GM18873 (cell line): ENCODE results near the gene CARD9.

Source experiments
- ATAC-seq: cut with Tn5 transposase; IDR thresholded peaks from one replicate; pipeline ENCODE4 v1.9.1; 2021; ENCODE audit warnings: mild to moderate bottlenecking, moderate library complexity, moderate number of reproducible peaks; ENCODE audit not compliant: unreplicated experiment, low FRiP score

CARD9 gene

DNA sequence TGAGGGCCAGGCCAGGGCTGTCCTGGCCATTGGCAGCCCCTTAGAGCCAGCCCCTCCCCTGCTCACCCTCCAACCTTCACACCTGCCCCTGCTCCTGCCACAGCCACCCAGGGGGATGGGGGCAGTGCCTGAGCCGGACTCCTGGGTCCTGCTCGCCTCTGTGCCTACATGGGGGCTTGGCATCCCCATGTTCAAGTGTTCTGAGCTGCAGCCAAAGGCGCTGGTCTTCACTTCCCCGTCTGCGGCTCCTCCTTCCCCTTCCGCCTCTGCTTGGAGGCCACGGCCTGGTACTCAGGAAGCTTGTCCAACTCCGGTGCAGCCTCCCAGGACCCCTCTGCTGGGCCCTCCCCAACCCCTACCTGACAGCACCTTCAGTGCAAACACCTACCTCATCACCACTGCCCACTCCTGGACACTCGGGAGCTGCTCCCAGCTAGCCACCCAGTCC lies 7.7 kb downstream of the CARD9 start:
- no peak for ATAC-seq

DNA sequence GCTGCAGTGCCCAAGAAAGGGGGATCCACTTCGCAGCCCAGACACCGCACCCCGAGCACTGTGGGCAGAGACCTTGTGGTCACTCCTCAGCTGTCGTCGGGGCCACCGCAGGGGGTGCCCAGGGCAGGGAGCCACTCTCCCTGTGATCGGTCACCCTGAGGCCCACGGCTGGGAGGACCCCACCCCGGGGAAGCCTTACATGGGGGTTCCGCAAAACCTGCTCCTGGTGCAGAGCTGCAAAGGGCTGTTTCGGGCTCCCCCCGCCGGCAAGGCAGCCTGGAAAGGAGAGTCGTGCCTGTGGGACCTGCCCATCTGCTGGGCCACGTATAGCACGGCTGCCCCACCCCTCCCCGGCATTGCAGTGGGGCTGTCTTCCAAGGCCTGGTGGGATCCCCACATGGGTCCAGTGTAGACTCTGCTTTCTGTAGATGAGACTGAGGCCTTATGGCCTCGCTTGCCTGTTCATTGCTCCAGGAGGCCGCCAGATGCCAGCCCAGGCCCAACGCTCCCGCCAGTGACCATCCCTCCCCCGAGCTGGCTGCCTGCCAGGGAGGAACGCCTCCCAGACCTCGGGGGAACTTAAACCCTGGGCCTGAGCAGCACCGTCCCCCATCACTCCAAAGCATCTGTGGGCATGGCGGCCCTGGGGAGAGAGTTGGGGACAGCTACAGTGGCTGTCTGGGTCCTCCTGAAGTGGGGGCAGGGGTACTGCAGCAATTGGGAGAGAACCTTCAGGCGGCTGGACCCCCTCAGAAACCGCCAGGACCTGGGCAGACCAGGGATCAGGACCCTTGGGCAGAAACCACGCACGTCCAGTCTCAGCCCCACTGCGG lies 8.3 kb downstream of the CARD9 start:
- no peak for ATAC-seq

DNA sequence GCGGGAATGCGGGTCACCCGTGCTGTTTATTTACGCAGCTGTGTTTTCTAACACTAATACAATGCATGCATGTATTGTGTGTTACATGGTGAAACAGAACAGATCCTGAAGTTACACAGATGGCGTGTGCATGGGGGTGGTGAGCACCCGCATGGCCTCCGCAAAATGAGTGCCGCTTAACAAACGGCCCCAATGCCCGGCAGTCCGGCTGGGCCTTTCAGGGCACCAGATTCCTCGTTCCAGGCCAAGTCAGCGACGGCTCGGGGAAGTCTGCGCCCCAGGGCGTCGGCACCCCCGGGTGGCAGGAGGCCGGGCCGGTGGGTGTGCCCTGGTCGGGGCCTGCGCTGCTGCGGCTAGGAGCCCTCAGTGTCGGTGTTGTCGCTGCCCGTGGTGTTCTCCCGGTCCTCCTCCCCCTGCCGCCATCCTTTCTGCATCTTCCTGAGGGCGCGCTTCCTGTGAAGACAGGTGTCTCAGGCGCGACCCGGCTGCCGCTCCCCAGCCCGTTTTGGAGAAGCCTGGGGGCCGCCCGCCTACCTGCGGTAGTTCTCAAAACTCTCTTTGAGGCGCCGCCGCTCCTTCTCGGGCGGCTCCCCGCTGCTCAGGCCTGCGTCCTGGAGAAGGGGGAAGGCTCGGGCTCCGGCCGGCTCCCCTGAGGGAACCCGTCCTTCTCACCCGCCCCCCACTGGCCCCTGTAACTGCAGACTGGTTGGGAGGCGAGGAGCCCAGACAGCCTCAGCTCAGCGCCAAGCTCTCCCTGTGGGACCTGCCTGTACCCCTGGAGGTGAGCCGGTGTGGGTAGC lies 9.3 kb downstream of the CARD9 start:
- peak; percentile 3 for ATAC-seq

DNA sequence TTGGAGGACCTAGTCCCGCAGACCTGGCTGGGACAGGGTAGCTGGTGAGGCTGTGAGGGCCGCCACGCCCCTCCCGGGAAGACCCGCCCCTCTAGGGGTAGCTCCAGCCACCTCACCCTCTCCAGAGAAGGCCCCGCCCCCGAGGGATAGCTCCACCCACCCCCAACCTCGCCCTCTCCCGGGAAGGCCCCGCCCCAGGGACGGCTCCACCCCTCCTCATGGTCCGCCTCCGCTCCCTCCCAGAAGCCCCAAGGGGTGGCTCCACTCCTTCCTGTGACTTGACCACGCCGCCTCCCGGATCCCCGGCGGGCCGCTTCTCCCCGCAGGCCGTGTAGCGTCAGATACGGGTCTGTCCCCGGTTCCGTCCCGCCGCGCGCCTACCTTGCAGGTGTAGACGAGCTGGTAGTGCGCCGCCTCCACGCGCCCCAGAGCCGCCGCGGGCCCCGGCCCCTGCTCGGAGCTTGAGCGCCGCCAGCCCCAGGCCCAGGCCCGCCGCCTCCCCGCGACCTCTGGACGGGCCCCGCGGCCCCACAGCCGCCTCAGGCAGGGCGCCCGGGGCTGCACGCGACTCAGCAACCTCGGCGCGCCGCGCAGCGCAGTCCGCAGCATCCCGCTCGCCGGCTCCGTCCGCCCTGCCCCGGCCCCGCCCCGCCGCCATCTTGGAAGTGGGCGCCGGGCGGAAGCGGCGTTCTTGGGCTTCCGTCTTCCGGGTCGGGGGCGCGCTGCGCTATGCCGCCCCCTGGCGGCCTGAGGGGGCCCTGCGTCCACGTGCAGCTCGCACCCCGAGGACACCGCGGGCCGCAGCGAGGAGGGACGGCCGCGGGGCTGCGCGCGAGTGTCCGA lies 10.1 kb downstream of the CARD9 start, which contains the start of gene DNLZ:
TSS of gene DNLZ (minus strand) at position 639 of the 843 bp plus-strand sequence. CDS start at position 609, 30 bp downstream.
- peak; percentile 47 for ATAC-seq

DNA sequence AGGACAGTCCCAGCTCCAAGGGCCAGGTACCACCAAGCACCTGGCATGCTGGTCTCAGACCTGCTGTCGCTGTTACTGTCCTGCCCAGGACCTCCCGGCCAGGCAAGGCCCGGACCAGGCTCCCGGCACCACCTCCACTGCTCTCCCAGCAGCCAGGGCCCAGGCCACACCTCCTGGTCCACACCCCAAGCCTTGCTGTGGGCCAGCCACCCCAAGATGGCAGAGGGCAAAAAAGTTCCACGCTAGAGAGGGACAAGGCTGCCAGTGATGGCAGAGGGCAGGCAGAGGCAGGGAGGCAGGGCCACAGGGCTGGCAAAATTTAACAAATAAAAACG lies 11.1 kb downstream of the CARD9 start:
- ATAC-seq, result no peak

DNA sequence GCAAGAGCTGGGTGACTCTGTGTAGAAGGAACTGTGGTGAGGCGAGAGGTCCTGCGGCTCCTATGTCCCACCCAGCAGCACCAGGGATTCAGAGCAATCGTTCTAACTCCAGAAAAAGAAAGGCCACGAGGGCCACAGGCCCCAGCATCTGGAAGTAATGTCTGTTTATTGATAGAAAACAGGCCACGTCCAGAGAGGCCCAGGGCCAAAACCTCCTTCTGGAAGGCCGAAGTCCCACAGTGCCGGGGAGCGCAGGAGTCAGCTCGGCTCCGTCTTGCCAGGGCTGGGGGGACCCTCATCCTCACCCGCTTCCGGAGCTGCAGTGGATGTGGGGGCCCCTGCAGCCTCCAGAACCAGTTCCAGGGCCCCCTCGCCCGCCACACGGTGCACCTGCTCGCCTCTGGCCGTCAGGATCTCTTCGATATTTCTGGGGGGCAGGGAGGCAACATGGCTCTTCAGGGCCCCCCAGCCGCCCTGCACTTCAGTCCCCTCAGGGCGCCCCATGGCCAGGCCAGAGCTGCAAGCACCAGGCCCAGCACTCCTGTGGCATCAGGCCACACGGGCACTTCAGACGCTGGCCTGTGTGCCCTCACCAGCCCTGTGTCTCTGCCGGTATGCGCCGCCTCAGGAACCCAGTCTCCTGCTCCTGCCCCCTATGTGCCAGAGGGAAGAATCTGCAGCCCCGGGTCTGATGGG lies 11.6 kb downstream of the CARD9 start:
- ATAC-seq, result no peak

DNA sequence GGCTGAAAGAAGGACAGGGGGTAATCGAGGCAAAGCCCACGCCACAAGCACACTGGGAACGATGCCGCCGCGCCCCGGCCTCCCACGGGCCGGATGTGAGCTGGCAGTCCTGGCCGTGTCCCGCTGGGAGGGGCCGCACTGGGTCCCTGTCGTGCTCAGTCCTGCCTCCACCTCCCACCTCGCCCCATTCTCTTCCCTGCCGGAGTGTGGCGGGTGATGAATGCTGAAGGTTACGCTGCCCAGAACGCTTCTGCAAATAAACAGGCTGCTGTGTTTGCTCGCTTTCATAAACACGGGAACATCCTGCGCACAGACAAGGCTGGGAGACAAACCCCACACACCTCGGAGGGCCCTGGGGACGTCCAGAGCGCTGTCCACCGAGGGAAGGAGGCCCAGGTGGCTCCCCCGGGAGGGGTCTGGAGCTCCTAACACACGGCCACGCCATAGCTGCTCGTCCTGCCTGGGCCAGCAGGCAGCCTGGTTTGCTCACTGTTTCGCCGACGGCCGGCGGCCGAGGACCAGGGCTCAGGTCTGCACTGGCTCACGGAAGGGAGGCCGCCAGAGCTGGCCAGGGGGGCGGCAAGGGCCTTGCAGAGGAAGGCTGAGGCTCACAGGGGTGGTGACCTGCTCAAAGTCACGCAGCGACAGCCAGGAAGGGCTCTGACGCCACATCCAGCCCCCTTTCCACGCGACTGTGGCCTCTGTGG lies 12.3 kb downstream of the CARD9 start:
- ATAC-seq, result no peak

DNA sequence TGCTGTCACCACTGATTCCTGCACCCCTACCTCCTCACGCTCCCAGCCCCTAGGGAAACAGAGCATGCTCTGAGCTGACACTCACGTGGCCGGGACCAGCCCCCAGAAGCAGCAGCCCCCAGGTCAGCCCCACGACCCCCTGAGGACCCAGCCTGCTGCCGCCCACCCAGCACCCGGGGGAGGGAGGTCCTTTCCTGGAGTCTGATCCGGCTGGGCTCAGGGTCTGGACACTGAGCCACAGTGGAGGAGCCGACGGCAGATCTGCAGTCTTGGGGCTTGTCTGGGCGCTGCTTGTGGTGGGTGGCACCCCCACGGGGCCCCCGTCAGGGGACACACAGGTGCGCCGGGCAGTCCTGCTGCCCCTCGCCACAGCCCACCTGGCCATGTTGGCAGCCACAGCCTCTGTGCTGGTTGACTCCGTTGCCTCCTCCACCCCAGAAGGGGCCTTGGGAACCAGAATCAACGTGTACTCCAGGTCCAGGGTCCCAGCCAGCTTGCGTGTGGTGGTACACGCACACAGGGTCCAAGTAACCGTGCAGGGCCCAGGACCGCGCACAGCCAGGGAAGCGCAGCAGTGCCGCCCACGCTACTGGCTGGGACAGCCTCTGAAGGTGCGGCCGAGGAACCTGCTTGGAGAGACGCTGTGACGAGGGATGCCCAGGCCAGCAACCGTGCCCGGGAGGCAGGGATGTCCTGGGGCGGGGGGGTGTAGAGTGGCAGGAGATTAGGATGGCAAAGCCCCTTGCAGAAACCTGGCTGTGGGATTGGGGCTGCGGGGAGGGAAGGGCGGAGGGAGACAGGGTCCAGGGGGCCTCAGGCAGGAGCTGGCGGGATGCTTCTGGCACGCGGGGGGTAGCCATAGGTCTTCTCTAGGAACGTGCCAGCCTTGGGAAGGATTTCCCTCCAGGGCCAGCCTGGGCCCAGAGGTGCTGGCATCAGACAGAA lies 13.4 kb downstream of the CARD9 start:
- ATAC-seq, result no peak

DNA sequence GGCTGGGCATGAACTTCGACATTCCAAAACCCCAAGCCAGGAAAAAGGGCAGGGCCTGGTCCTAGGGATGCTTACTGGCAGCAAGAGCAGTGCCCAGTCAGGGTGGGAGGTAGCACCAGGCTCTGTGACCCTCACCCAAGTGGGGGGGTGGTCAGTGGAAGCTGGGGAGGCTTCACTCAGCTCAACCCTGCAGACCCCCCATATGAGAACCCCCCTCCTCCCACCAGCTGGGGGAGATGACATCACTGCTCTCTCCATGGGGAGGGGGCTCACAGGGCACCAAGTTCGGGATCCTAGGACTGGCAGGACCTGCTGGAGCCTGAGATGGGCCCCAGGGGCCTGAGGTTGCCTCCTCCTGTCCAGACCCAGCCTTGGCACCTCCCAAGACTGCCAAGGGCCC lies 14.6 kb downstream of the CARD9 start:
- no peak for ATAC-seq

DNA sequence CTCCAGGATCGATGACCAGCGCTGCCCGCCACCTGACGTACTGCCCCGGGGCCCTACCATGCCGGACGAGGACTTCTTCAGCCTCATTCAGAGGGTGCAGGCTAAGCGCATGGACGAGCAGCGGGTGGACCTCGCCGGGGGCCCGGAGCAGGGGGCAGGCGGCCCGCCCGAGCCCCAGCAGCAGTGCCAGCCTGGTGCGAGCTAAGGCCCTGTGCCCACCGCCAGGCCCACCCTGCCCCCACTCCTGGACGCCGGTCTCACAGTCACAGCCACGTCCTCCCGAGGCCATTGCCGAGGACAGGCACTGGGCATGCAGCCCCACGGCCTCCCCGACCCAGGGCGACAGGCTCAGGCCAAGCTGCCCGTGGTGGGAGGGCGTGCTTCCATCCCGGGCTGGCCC lies 15.5 kb downstream of the CARD9 start:
- ATAC-seq, result no peak

DNA sequence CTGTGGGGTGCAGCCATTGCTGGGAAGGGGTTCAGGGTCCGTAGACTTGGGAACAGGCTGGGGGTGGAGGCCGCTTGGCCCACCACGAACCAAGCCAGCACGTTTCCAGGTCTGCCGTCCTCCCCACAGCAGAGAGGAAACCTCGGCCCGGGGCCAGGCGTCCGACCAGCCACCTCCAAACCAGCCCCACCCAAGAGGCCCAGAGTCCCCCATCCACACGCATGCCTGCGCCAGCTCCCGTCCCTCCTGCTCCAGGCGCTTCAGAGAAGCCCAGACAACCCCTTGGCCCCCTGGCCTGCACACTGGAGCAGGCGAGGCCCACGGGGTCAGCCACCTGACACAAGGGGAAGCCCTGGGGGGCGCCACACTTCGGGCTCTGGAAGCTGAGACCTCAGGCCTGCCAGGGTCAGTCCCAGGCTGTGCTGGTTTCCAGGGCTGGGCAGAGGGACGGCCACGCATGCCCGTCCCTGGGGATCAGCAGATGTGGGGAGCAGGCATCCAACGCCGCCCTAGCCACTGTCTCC lies 16.2 kb downstream of the CARD9 start:
- ATAC-seq, result no peak

DNA sequence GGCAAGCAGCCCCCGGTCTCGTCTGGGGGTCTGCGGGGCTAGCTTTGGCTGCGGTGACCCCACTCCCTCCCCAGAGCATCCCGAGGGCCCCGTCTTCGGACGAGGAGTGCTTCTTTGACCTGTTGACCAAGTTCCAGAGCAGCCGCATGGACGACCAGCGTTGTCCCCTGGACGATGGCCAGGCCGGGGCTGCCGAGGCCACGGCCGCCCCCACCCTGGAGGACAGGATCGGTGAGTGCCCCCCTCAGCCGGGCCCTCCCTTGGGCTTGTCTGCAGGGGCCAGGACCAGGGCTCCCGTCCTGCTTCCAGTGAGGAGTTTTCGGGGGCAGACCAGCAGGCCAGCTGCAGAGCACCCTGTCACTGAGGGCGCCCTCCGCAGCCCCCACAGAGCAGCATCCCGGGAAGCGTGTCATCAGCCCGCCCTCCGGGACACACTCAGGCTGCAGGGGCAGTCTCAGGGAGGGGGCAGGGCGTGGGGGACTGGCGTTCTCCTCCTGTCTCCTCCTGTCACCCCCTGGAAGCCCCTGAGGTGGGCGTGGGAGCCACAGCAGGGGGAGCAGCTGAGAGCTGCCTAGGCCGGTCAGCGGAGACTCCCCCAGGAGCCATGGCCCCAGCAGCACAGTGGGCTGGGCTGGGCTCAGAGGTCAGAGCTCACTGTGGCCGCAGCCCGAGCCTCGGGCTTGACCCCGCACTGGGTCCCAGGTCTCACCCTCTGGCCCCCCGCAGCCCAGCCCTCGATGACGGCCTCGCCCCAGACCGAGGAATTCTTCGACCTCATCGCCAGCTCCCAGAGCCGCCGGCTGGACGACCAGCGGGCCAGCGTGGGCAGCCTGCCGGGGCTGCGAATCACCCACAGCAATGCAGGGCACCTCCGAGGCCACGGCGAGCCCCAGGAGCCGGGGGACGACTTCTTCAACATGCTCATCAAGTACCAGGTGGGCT lies 17.6 kb downstream of the CARD9 start:
- no peak for ATAC-seq

DNA sequence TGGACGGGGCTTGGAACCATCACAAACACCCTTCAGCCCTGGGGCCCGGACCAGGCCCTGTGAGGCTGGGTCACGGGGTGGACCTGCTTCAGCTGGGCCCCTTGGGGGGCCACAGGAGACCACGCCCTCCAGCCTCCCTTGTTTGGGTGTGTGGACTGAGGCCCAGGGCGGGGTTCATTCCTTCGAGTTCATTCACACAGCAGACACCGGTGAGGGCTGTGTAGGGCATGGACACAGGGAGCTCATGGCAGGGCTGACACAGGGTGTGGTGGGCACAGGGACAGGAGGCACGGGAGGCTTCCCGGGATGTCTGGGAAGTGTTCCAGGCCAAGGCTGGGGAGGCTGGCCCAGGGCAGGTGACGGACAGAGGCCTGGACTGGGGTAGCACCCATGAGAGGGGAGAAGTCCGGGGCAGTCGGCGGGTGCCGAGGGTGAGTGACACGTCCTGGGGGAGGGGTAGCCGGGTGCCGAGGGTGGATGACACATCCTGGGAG lies 18.8 kb downstream of the CARD9 start:
- no peak for ATAC-seq

DNA sequence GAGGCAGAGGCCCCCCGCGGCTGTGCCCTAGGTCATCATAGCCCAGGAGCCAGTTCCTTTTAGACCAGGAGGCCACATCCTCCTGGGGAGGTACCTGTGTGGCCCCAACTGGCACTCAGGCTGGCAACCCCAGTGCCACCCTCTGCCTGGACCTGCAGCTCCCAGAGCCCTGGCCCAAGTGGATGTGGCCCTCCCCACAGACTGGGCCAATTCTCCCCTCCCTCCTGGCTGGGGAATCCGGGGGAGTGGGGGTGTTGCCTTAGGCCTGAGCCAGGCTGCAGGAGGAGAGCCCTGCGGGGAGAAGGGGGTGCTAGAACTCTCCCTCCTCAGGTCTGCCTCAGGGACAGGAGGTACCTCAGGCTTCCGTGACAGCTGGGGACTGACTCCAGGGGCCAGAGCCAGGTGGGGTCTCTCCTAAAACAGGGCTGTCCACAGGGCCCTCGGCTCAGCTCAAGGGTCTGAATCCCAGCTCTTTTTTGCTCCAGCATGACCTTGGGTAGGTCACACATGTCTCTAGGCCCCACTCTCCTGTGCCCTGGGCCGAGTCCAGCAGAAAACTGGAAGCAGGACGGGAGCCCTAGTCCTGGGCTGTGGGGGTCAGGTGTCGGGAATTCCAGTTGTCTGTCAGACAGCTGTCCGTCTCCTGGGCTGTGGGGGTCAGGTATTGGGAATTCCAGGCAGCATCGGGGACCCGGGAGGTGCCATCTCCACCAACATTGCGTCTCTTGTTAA lies 19.5 kb downstream of the CARD9 start:
- no peak for ATAC-seq

DNA sequence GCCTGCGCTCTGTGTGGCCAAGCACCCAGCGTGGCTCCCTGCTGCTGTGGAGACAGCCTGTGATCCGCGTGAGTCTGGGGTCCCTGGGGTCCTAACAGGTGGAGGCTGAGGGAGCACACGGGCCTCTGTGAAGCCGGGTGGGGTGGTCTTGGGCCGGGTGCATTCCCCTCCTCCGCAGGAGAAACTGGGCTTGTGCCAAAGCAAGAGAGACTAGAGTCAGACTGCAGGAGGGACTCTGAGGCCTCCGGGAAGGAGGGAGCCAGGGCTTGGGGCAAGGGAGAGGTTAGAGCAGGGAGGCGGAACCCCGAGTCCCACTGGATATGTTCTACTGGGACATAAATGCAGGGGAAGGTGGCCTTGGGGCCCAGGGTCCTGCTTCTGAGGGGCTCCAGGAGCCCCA lies 20.4 kb downstream of the CARD9 start:
- ATAC-seq, result no peak

DNA sequence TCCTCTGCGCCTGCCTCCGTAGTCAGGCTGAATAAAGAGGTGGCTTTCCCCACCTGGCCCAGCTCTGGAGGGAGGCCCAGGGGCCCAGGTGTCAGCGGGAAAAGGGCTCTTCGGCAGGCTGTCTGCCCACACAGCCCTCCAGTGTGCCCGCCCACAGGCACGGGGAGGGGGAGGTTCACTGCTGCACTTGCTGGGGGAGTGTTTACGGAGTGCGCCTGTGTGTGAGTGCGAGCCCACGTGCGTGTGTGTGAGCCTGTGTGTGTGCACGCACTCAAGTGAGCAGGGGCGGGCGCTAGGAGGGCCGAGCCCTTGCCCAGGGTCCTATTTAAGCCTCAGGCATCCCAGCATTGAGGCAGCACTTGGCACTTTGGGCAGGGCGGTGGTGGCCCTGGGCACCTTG lies 20.8 kb downstream of the CARD9 start:
- ATAC-seq, result no peak
